ENCODE measurements around the gene KIAA0825.

- no peak for TF ChIP-seq CTCF (IDR thresholded peaks at IDR 0.05)
- TF ChIP-seq EP300 (IDR thresholded peaks at IDR 0.05) = no peak
- no peak for TF ChIP-seq POLR2A (IDR thresholded peaks at IDR 0.05)
These were observed 154.7 kb downstream of the KIAA0825 start for GRCh38 chr5:94463739-94464138.

Data from tibial nerve (tissue), 4 donors.